ENCODE data around the gene FBXO4.

FBXO4 gene

DNA sequence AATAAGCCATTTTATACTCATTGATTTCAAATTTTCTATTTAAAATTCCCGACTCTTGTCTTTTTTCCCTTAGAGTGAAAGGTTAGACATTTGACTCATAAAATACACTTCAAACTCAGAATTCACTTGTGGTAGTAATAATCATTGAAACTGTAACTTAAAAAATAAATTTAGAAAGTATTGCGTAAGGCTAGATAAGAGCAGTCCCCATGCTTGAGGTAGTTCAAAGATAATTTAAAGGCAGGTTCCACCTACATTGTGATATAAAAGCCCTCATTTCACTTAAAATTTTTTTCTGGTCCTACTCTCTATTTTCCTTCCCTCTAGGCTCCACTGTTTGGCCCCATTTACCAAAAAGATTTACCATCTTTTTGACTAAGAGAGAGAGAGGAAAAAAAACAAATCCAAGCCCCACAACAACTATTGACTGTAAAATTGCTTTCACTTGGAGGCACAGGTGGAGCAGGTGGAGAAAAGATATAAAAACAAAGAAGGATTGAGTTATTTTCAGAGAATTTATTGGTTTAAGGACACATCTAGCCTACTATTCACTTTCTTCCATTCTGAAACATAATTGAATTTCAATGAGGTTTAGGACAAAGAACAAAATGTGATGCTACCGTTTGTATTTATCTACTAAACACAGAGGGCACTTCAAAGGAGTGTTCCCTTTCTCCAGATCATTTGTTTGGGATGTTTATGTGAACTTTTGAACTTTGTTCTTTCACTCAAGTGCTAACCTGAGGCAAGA is 61.0 kb downstream of the FBXO4 start:
- no peak for DNase-seq
